Measurements from ENCODE around the gene OPRM1.

The OPRM1 gene

GRCh38 chr6:154017786-154018185 is 21.3 kb upstream of the OPRM1 start:
- TF ChIP-seq POLR2AphosphoS5 (IDR thresholded peaks at IDR 0.05; ENCODE audit: low read depth, low read length) (no peak), FOXP2 (optimal IDR thresholded peaks at IDR 0.05; ENCODE audit: borderline replicate concordance, extremely low read depth, extremely low read length, insufficient read depth) (no peak), SIN3A (IDR thresholded peaks at IDR 0.05; ENCODE audit: borderline replicate concordance, insufficient read depth, low read length) (no peak), TAF1 (IDR thresholded peaks at IDR 0.05; ENCODE audit: borderline replicate concordance, insufficient read depth, low read length) (no peak), REST (IDR thresholded peaks at IDR 0.05; ENCODE audit: insufficient read depth in 1 of 2, low read depth in 2 of 2, low read length in 2 of 2) (no peak)

- TF ChIP-seq SIN3A (IDR thresholded peaks at IDR 0.05; ENCODE audit: borderline replicate concordance, insufficient read depth, low read length) (no peak), POLR2AphosphoS5 (IDR thresholded peaks at IDR 0.05; ENCODE audit: low read depth, low read length) (no peak), TAF1 (IDR thresholded peaks at IDR 0.05; ENCODE audit: borderline replicate concordance, insufficient read depth, low read length) (no peak), REST (IDR thresholded peaks at IDR 0.05; ENCODE audit: insufficient read depth in 1 of 2, low read depth in 2 of 2, low read length in 2 of 2) (no peak), FOXP2 (optimal IDR thresholded peaks at IDR 0.05; ENCODE audit: borderline replicate concordance, extremely low read depth, extremely low read length, insufficient read depth) (no peak)
These were observed 8.4 kb upstream of the OPRM1 start for GRCh38 chr6:154030646-154031045.

- TF ChIP-seq SIN3A (IDR thresholded peaks at IDR 0.05; ENCODE audit: borderline replicate concordance, insufficient read depth, low read length) (no peak), TAF1 (IDR thresholded peaks at IDR 0.05; ENCODE audit: borderline replicate concordance, insufficient read depth, low read length) (no peak), FOXP2 (optimal IDR thresholded peaks at IDR 0.05; ENCODE audit: borderline replicate concordance, extremely low read depth, extremely low read length, insufficient read depth) (no peak), REST (IDR thresholded peaks at IDR 0.05; ENCODE audit: insufficient read depth in 1 of 2, low read depth in 2 of 2, low read length in 2 of 2) (no peak), POLR2AphosphoS5 (IDR thresholded peaks at IDR 0.05; ENCODE audit: low read depth, low read length) (no peak)
These were observed 2.0 kb downstream of the OPRM1 start for GRCh38 chr6:154041001-154041400.

- no peak for TF ChIP-seq SIN3A (IDR thresholded peaks at IDR 0.05; ENCODE audit: borderline replicate concordance, insufficient read depth, low read length)
- TF ChIP-seq TAF1 (IDR thresholded peaks at IDR 0.05; ENCODE audit: borderline replicate concordance, insufficient read depth, low read length) = no peak
- TF ChIP-seq POLR2AphosphoS5 (IDR thresholded peaks at IDR 0.05; ENCODE audit: low read depth, low read length) = no peak
These were observed 14.1 kb downstream of the OPRM1 start for GRCh38 chr6:154053141-154053540.

- TF ChIP-seq POLR2AphosphoS5 (IDR thresholded peaks at IDR 0.05; ENCODE audit: low read depth, low read length) (no peak), FOXP2 (optimal IDR thresholded peaks at IDR 0.05; ENCODE audit: borderline replicate concordance, extremely low read depth, extremely low read length, insufficient read depth) (no peak), SIN3A (IDR thresholded peaks at IDR 0.05; ENCODE audit: borderline replicate concordance, insufficient read depth, low read length) (no peak), TAF1 (IDR thresholded peaks at IDR 0.05; ENCODE audit: borderline replicate concordance, insufficient read depth, low read length) (no peak), REST (IDR thresholded peaks at IDR 0.05; ENCODE audit: insufficient read depth in 1 of 2, low read depth in 2 of 2, low read length in 2 of 2) (no peak)
These were observed 17.5 kb downstream of the OPRM1 start for GRCh38 chr6:154056536-154056935.
